H9 (cell line): Measurements from ENCODE around the gene AKAP11. TPM values are rescaled to one million over a fixed set of nuclear protein-coding genes. Genes with fewer than 3 reads are reported as not detected.

Source experiments
- DNase-seq: peaks from one replicate; pipeline ENCODE4 v3.0.0-alpha.2; 2017
- H2AFZ ChIP-seq: one replicate; pipeline ENCODE4 v1.6.1; 2013; ENCODE audit warnings: mild to moderate bottlenecking, low read length, control low read depth, moderate library complexity
- H2AK5ac ChIP-seq: 2 replicates; pipeline ENCODE4 v1.6.1; 2013; ENCODE audit warnings: low read length, control low read depth, mixed read lengths; ENCODE audit not compliant: insufficient read length
- H2BK120ac ChIP-seq: one replicate; pipeline ENCODE4 v1.6.1; 2013; ENCODE audit warnings: low read depth, mild to moderate bottlenecking, low read length, control low read depth, inconsistent platforms; ENCODE audit not compliant: poor library complexity, severe bottlenecking
- H2BK12ac ChIP-seq: 2 replicates; pipeline ENCODE4 v1.6.1; 2013; ENCODE audit warnings: low read length, control low read depth, mixed read lengths, low read depth; ENCODE audit not compliant: insufficient read length
- H2BK15ac ChIP-seq: 2 replicates; pipeline ENCODE4 v1.6.1; 2013; ENCODE audit warnings: low read depth, low read length, control low read depth
- H2BK20ac ChIP-seq: one replicate; pipeline ENCODE4 v1.6.1; 2013; ENCODE audit warnings: low read depth, mild to moderate bottlenecking, low read length, control low read depth, inconsistent platforms; ENCODE audit not compliant: poor library complexity, severe bottlenecking
- H2BK5ac ChIP-seq: 2 replicates; pipeline ENCODE4 v1.6.1; 2013; ENCODE audit warnings: low read length, control low read depth, mixed read lengths; ENCODE audit not compliant: insufficient read length
- H3K14ac ChIP-seq: 2 replicates; pipeline ENCODE4 v1.6.1; 2013; ENCODE audit warnings: low read length, control low read depth; ENCODE audit not compliant: insufficient read depth
- H3K18ac ChIP-seq: 2 replicates; pipeline ENCODE4 v1.6.1; 2013; ENCODE audit warnings: low read depth, mild to moderate bottlenecking, mixed read lengths, low read length, control low read depth; ENCODE audit not compliant: insufficient read length
- H3K23ac ChIP-seq: 2 replicates; pipeline ENCODE4 v1.6.1; 2013; ENCODE audit warnings: low read length, control low read depth, mixed read lengths, low read depth; ENCODE audit not compliant: insufficient read length
- H3K23me2 ChIP-seq: 2 replicates; pipeline ENCODE4 v1.6.1; 2013; ENCODE audit warnings: low read depth, mild to moderate bottlenecking, mixed read lengths, low read length, control low read depth; ENCODE audit not compliant: insufficient read length, poor library complexity, severe bottlenecking
- H3K27ac ChIP-seq: 2 replicates; pipeline ENCODE4 v1.5.1; 2013; ENCODE audit warnings: low read length, control low read depth, mixed read lengths, low read depth; ENCODE audit not compliant: insufficient read length
- H3K27me3 ChIP-seq: 2 replicates; pipeline ENCODE4 v1.6.1; 2013; ENCODE audit warnings: low read length, control low read depth, inconsistent platforms; ENCODE audit not compliant: insufficient read depth
- H3K4ac ChIP-seq: 2 replicates; pipeline ENCODE4 v1.6.1; 2013; ENCODE audit warnings: low read depth, mild to moderate bottlenecking, control low read depth, inconsistent platforms, low read length, moderate library complexity
- H3K4me1 ChIP-seq: 2 replicates; pipeline ENCODE4 v1.6.1; 2013; ENCODE audit warnings: low read length, control low read depth, inconsistent platforms; ENCODE audit not compliant: insufficient read depth
- H3K4me2 ChIP-seq: 2 replicates; pipeline ENCODE4 v1.6.1; 2013; ENCODE audit warnings: low read length, control low read depth, mixed read lengths; ENCODE audit not compliant: insufficient read length, insufficient read depth
- H3K56ac ChIP-seq: 2 replicates; pipeline ENCODE4 v1.6.1; 2013; ENCODE audit warnings: low read depth, mild to moderate bottlenecking, mixed read lengths, low read length, control low read depth; ENCODE audit not compliant: insufficient read length
- H3K79me1 ChIP-seq: 2 replicates; pipeline ENCODE4 v1.6.1; 2013; ENCODE audit warnings: low read depth, mild to moderate bottlenecking, moderate library complexity, low read length, control low read depth, inconsistent platforms; ENCODE audit not compliant: insufficient read depth, poor library complexity, severe bottlenecking
- H3K79me2 ChIP-seq: 2 replicates; pipeline ENCODE4 v1.6.1; 2013; ENCODE audit warnings: low read length, control low read depth, inconsistent platforms; ENCODE audit not compliant: insufficient read depth
- H3K9ac ChIP-seq: 2 replicates; pipeline ENCODE4 v1.6.1; 2013; ENCODE audit warnings: low read length, control low read depth, mixed read lengths; ENCODE audit not compliant: insufficient read length; ENCODE audit errors: extremely low read depth
- H3K9me3 ChIP-seq: one replicate; pipeline ENCODE4 v1.6.1; 2013; ENCODE audit warnings: low read depth, low read length, inconsistent platforms; ENCODE audit not compliant: control insufficient read depth
- H3T11ph ChIP-seq: one replicate; pipeline ENCODE4 v1.6.1; 2013; ENCODE audit warnings: mild to moderate bottlenecking, low read length, control low read depth, inconsistent platforms
- H4K20me1 ChIP-seq: one replicate; pipeline ENCODE4 v1.6.1; 2013; ENCODE audit not compliant: control insufficient read depth, insufficient read length, insufficient read depth
- H4K5ac ChIP-seq: 2 replicates; pipeline ENCODE4 v1.6.1; 2013; ENCODE audit warnings: low read depth, mild to moderate bottlenecking, mixed read lengths, low read length, control low read depth; ENCODE audit not compliant: insufficient read length
- H4K8ac ChIP-seq: replicated peaks from 2 replicates; pipeline ENCODE4 v1.6.1; 2013; ENCODE audit warnings: low read length, control low read depth, mixed read lengths, low read depth; ENCODE audit not compliant: insufficient read length
- H4K91ac ChIP-seq: 2 replicates; pipeline ENCODE4 v1.6.1; 2013; ENCODE audit warnings: low read depth, mild to moderate bottlenecking, moderate library complexity, mixed read lengths, low read length, control low read depth; ENCODE audit not compliant: insufficient read length
- H3K27ac Mint-ChIP-seq, 3 experiments: 2 replicates in 2 of 3; 3 replicates in 1 of 3; pipeline ENCODE4 v1.8.0; 2020 to 2021; ENCODE audit warnings: mixed read lengths in 3 of 3, mild to moderate bottlenecking in 1 of 3, moderate library complexity in 1 of 3
- H3K27me3 Mint-ChIP-seq: 2 replicates; pipeline ENCODE4 v1.8.0; 2021; ENCODE audit warnings: low read depth, mild to moderate bottlenecking, moderate library complexity, mixed read lengths
- H3K36me3 Mint-ChIP-seq, 3 experiments: 2 replicates in 2 of 3; 3 replicates in 1 of 3; pipeline ENCODE4 v1.8.0; 2020 to 2021; ENCODE audit warnings: low read depth in 3 of 3, mixed read lengths in 3 of 3; ENCODE audit not compliant: insufficient read depth in 1 of 3
- H3K4me1 Mint-ChIP-seq, 2 experiments: 2 replicates each; pipeline ENCODE4 v1.8.0; 2020; ENCODE audit warnings: mixed read lengths in 2 of 2
- H3K4me3 Mint-ChIP-seq, 2 experiments: 2 replicates in 1 of 2; 3 replicates in 1 of 2; pipeline ENCODE4 v1.8.0; 2020 to 2021; ENCODE audit warnings: mild to moderate bottlenecking in 2 of 2, mixed read lengths in 2 of 2, moderate library complexity in 1 of 2
- H3K9me3 Mint-ChIP-seq, 2 experiments: 2 replicates in 1 of 2; 3 replicates in 1 of 2; pipeline ENCODE4 v1.8.0; 2020; ENCODE audit warnings: mild to moderate bottlenecking in 2 of 2, mixed read lengths in 2 of 2, moderate library complexity in 1 of 2
- WGBS: extraction: QIAGEN DNeasy Blood & Tissue Kit; methylation state at CpG from one replicate; pipeline ENCODE4 v1.1.7; 2013; ENCODE audit warnings: missing lambda C conversion rate, low lambda C conversion rate, mixed read lengths; ENCODE audit not compliant: insufficient read length; ENCODE audit errors: extremely low coverage; 5-methylcytosine and 5-hydroxymethylcytosine counted together
- total RNA-seq: library from RNA; stranded (reverse); gene quantifications from 2 replicates; pipeline ENCODE4 v1.2.1, GENCODE V29; 2021
- TF ChIP-seq, protein P1 (sequence below): fragments of 200-600 bp; sonication (generic); conservative IDR thresholded peaks from 3 replicates; pipeline ENCODE4 v1.8.0; 2021; ENCODE audit warnings: antibody characterized with exemption, mild to moderate bottlenecking

AKAP11 gene
- total RNA-seq, 1 experiment from 2014 or later = 20.5 TPM

DNA sequence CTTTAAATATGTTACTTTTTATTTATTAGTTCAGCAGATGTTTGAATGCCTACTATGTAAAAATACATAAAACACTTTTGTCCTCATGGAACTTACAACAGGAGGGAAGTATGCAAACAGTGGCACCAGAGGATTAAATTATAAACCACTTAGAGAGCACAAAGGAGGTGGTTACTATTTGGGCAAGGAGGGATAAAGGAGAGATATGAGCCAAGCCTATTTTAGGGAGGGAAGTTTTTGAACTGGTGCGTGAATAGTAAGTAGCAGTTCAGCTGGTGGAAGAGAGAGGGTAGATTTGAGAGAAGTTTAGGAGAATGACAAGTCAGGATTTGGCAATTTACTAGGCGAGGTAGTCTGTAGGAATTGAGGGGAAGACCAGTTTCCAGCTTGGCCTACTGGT, 8.6 kb downstream of the AKAP11 start:
- H3K9ac ChIP-seq = no peak overlapping the region
- DNase-seq = no peak
- peaks cover 0 to 4% of the 10 kb centered on the region in 2 experiments; a peak in 1 of 5 replicates for H3K9me3 Mint-ChIP-seq
- no peaks in the 10 kb centered on the region for H3K27me3 ChIP-seq
- peak overlapping the region; percentile 8 for H2BK12ac ChIP-seq
- H4K91ac ChIP-seq = no peak overlapping the region
- no peak overlapping the region for H4K5ac ChIP-seq
- no peak overlapping the region for H3T11ph ChIP-seq
- H2BK5ac ChIP-seq = no peak overlapping the region
- H3K4ac ChIP-seq = no peak overlapping the region
- H2AFZ ChIP-seq = no peak overlapping the region
- H3K23me2 ChIP-seq = no peaks in the 10 kb centered on the region
- no peak overlapping the region for H2BK15ac ChIP-seq
- H3K4me2 ChIP-seq = no peak overlapping the region
- H2BK120ac ChIP-seq = no peak overlapping the region
- no peak overlapping the region for H3K18ac ChIP-seq
- no peak overlapping the region for H3K27ac ChIP-seq
- no peaks in the 10 kb centered on the region for H3K9me3 ChIP-seq
- H4K8ac ChIP-seq = no peak overlapping the region
- H2AK5ac ChIP-seq = no peak overlapping the region
- H3K4me3 Mint-ChIP-seq = no peak overlapping the region
- H3K4me1 ChIP-seq = peaks cover 5% of the 10 kb centered on the region
- H3K36me3 Mint-ChIP-seq = peaks cover under 1 to 1% (median under 1%) of the 10 kb centered on the region in 3 experiments; a peak in 5 of 7 replicates
- H3K56ac ChIP-seq = no peak overlapping the region
- no peak overlapping the region for H3K14ac ChIP-seq
- H3K23ac ChIP-seq = no peak overlapping the region
- H3K79me2 ChIP-seq = peaks cover 6% of the 10 kb centered on the region; the same call in 1 of the 2 replicates
- TF ChIP-seq, protein P1, sequence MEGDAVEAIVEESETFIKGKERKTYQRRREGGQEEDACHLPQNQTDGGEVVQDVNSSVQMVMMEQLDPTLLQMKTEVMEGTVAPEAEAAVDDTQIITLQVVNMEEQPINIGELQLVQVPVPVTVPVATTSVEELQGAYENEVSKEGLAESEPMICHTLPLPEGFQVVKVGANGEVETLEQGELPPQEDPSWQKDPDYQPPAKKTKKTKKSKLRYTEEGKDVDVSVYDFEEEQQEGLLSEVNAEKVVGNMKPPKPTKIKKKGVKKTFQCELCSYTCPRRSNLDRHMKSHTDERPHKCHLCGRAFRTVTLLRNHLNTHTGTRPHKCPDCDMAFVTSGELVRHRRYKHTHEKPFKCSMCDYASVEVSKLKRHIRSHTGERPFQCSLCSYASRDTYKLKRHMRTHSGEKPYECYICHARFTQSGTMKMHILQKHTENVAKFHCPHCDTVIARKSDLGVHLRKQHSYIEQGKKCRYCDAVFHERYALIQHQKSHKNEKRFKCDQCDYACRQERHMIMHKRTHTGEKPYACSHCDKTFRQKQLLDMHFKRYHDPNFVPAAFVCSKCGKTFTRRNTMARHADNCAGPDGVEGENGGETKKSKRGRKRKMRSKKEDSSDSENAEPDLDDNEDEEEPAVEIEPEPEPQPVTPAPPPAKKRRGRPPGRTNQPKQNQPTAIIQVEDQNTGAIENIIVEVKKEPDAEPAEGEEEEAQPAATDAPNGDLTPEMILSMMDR = no peak
- no peak overlapping the region for H3K27ac Mint-ChIP-seq
- no CpG with 5 or more reads among the region's 2 CpGs for WGBS
- peak overlapping the region; percentile 45 for H2BK20ac ChIP-seq
- H3K27me3 Mint-ChIP-seq = no peaks in the 10 kb centered on the region
- no peaks in the 10 kb centered on the region for H3K79me1 ChIP-seq
- H3K4me1 Mint-ChIP-seq = peaks cover 41 to 42% of the 10 kb centered on the region in 2 experiments
- no peaks in the 10 kb centered on the region for H4K20me1 ChIP-seq
